ENCODE measurements around the gene IFI27. TPM values are rescaled to one million over a fixed set of nuclear protein-coding genes. Genes with fewer than 3 reads are reported as not detected.

IFI27 gene
- total and polyA plus RNA-seq, 4 donors: 94.1 to 883 (median 378) TPM

DNA sequence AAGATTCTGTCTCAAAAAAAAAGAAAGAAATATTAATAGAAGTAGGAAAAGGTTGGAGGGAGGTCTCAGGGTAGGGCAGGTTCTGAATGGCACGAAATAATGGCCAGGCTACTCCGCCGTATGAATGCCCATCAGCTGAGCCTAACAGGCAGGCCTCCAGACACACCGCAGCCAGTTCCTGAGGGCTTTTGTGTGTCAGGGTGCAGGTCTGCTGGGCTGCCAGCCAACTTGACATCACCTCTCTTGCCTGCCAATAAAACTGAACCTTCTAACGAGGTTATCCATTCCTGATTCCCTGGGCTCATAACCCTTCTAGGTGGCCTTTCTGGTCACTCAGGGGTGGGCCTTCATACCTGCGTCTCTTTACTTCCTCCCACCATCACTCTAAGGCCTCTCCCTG lies 3.0 kb downstream of the IFI27 start:
- WGBS, 2 donors: 49 to 70% methylated on average over 6 of the region's 6 CpGs
- Histone ChIP-seq H3K4me1 (ENCODE audit: control insufficient read depth in 5 of 5, insufficient read depth in 5 of 5, low read length in 5 of 5) (peaks cover 0 to 23% (median 5%) of the 10 kb centered on the region in 5 donors), H3K4me3 (no peak overlapping the region), H3K27me3 (ENCODE audit: control insufficient read depth in 3 of 3, insufficient read depth in 3 of 3, low read length in 2 of 3) (no peaks in the 10 kb centered on the region), H3K27ac (ENCODE audit: low read depth in 1 of 2, low read length in 1 of 2) (peak overlapping the region; percentile 66 to 87), H3K9me3 (ENCODE audit: control insufficient read depth in 4 of 4, insufficient read depth in 3 of 4, low read length in 3 of 4) (no peaks in the 10 kb centered on the region), H3K9ac (ENCODE audit: insufficient read depth in 1 of 2, low read length in 2 of 2) (no peak overlapping the region), H3K36me3 (ENCODE audit: control insufficient read depth in 4 of 4, insufficient read depth in 4 of 4, low read length in 4 of 4) (no peaks in the 10 kb centered on the region)
- DNase-seq (no peak), ATAC-seq (ENCODE audit: insufficient read depth, low FRiP score) (no peak)
- TF ChIP-seq, protein P1, sequence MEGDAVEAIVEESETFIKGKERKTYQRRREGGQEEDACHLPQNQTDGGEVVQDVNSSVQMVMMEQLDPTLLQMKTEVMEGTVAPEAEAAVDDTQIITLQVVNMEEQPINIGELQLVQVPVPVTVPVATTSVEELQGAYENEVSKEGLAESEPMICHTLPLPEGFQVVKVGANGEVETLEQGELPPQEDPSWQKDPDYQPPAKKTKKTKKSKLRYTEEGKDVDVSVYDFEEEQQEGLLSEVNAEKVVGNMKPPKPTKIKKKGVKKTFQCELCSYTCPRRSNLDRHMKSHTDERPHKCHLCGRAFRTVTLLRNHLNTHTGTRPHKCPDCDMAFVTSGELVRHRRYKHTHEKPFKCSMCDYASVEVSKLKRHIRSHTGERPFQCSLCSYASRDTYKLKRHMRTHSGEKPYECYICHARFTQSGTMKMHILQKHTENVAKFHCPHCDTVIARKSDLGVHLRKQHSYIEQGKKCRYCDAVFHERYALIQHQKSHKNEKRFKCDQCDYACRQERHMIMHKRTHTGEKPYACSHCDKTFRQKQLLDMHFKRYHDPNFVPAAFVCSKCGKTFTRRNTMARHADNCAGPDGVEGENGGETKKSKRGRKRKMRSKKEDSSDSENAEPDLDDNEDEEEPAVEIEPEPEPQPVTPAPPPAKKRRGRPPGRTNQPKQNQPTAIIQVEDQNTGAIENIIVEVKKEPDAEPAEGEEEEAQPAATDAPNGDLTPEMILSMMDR (IDR thresholded peaks at IDR 0.05; ENCODE audit: control extremely low read depth, extremely low read depth): no peak

DNA sequence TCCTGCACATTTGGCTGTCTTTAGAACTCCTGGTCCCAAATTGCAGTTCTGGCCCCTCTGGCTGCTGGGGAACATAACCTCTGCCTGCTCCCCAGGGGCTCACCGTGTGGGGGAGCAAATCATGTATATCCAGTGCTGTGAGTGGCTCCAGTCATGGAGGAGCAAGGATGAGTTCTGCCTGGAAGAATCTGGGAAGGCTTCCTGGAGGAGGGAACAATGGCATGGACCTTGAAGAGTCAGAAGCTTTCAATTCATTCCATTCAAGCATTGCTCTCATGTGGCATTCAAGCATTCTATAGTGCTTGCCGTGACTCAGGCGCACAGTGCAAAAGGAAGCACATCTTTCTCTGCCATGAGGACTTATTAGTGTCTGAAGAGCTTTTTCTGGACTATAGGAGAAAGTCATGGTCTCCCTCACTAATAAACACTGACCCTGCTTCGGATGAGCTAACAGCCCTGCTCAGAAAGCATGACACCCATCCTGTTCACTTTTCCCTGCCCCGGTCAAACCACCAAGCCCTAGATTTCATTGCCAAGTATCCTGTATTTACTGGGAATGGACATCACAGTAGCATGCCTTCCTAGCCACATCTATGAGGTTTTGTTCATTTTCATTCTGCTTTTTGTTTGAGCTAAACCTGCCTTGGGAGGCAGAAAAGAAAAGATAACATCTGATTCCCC lies 3.5 kb downstream of the IFI27 start:
- Histone ChIP-seq H3K27ac (ENCODE audit: low read depth in 1 of 2, low read length in 1 of 2) (peak overlapping the region; percentile 66 to 87), H3K9ac (ENCODE audit: insufficient read depth in 1 of 2, low read length in 2 of 2) (no peak overlapping the region), H3K4me3 (no peak overlapping the region), H3K9me3 (ENCODE audit: control insufficient read depth in 4 of 4, insufficient read depth in 3 of 4, low read length in 3 of 4) (peaks cover 0 to under 1% (median 0%) of the 10 kb centered on the region in 4 donors), H3K27me3 (ENCODE audit: control insufficient read depth in 3 of 3, insufficient read depth in 3 of 3, low read length in 2 of 3) (no peaks in the 10 kb centered on the region), H3K36me3 (ENCODE audit: control insufficient read depth in 4 of 4, insufficient read depth in 4 of 4, low read length in 4 of 4) (no peaks in the 10 kb centered on the region), H3K4me1 (ENCODE audit: control insufficient read depth in 5 of 5, insufficient read depth in 5 of 5, low read length in 5 of 5) (peaks cover 0 to 23% (median 5%) of the 10 kb centered on the region in 5 donors)
- DNase-seq (no peak), ATAC-seq (ENCODE audit: insufficient read depth, low FRiP score) (no peak)
- TF ChIP-seq, protein P1 (IDR thresholded peaks at IDR 0.05; ENCODE audit: control extremely low read depth, extremely low read depth): no peak
- 69 to 80% methylated on average over 5 of the region's 5 CpGs for WGBS, 2 donors

DNA sequence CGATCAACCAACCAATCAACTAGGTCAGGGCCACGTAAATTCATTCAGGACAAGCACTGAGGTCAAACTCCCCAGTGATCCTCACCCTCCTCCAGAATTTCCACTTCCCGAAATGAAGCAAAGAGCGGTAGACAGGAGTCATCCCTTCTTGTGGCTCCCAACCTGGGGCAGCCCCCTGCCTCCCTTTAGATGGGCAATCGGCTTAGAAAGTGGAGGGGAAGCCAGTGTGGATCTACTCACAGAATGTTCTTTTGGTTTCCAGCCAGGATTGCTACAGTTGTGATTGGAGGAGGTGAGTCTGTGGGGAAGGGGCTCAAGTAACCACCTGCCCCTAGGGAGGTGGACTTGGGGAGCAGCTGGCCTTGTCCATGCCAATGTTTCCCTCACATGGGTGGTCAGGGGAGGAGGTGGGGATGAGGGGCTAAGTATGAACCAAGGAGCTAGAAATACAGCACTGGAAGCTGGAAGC lies 4.1 kb downstream of the IFI27 start:
- H3K4me1 ChIP-seq (ENCODE audit: control insufficient read depth in 5 of 5, insufficient read depth in 5 of 5, low read length in 5 of 5): peaks cover 0 to 19% (median 5%) of the 10 kb centered on the region in 5 donors
- H3K27me3 ChIP-seq (ENCODE audit: control insufficient read depth in 3 of 3, insufficient read depth in 3 of 3, low read length in 2 of 3): no peaks in the 10 kb centered on the region
- H3K4me3 ChIP-seq: no peak overlapping the region
- TF ChIP-seq, protein P1 (IDR thresholded peaks at IDR 0.05; ENCODE audit: control extremely low read depth, extremely low read depth): no peak
- H3K27ac ChIP-seq (ENCODE audit: low read depth in 1 of 2, low read length in 1 of 2): peak overlapping the region; percentile 21 to 87
- no peak for ATAC-seq (ENCODE audit: insufficient read depth, low FRiP score)
- DNase-seq: peak in 1 of 3 donors; percentile 9
- H3K36me3 ChIP-seq (ENCODE audit: control insufficient read depth in 4 of 4, insufficient read depth in 4 of 4, low read length in 4 of 4): no peaks in the 10 kb centered on the region
- 63 to 74% methylated on average over 5 of the region's 5 CpGs for WGBS, 2 donors
- no peak overlapping the region for H3K9ac ChIP-seq (ENCODE audit: insufficient read depth in 1 of 2, low read length in 2 of 2)
- H3K9me3 ChIP-seq (ENCODE audit: control insufficient read depth in 4 of 4, insufficient read depth in 3 of 4, low read length in 3 of 4): peaks cover 0 to 5% (median 2%) of the 10 kb centered on the region in 4 donors
